HepG2 (cell line): ENCODE results near the gene FBXO5. TPM values are rescaled to one million over a fixed set of nuclear protein-coding genes. Genes with fewer than 3 reads are reported as not detected.

ENCODE experiments used
- AKAP8 ChIP-seq: sonication (generic); formaldehyde crosslinking; IDR thresholded peaks from 2 replicates; pipeline ENCODE4 v1.5.1; 2020; ENCODE audit warnings: mild to moderate bottlenecking, missing genetic modification reagents
- ARHGAP35 ChIP-seq: sonication (generic); formaldehyde crosslinking; IDR thresholded peaks from 2 replicates; pipeline ENCODE4 v1.9.0; 2022; ENCODE audit warnings: mild to moderate bottlenecking, inconsistent platforms, moderate library complexity, missing genetic modification reagents, borderline replicate concordance
- FOXA1 ChIP-seq, 2 experiments: fragments of 450-650 bp in 1 of 2; sonication (generic) in 1 of 2; formaldehyde crosslinking in 1 of 2; IDR thresholded peaks; 2 replicates each; pipeline versions ENCODE4 v1.4.0 to v1.6.1; 2016 to 2020; ENCODE audit warnings: missing genetic modification reagents in 1 of 2
- FOXO1 ChIP-seq: sonication (generic); formaldehyde crosslinking; IDR thresholded peaks from 2 replicates; pipeline ENCODE4 v1.4.0; 2020; ENCODE audit warnings: missing genetic modification reagents
- HOXA5 ChIP-seq: sonication (generic); formaldehyde crosslinking; IDR thresholded peaks from 2 replicates; pipeline ENCODE4 v1.4.0; 2020; ENCODE audit warnings: missing genetic modification reagents
- KLF13 ChIP-seq: sonication (generic); formaldehyde crosslinking; IDR thresholded peaks from 2 replicates; pipeline ENCODE4 v1.4.0; 2020; ENCODE audit warnings: mild to moderate bottlenecking, missing genetic modification reagents
- MED13 ChIP-seq: sonication (generic); formaldehyde crosslinking; IDR thresholded peaks from 2 replicates; pipeline ENCODE4 v1.5.0; 2020; ENCODE audit warnings: missing genetic modification reagents
- MEIS2 ChIP-seq: sonication (generic); formaldehyde crosslinking; IDR thresholded peaks from 2 replicates; pipeline ENCODE4 v1.9.0; 2021; ENCODE audit warnings: mild to moderate bottlenecking, missing genetic modification reagents
- NRL ChIP-seq: sonication (generic); formaldehyde crosslinking; IDR thresholded peaks from 2 replicates; pipeline ENCODE4 v1.5.0; 2020; ENCODE audit warnings: missing genetic modification reagents, mild to moderate bottlenecking, moderate library complexity, borderline replicate concordance
- PLRG1 ChIP-seq: fragments of 450-650 bp; conservative IDR thresholded peaks from 2 replicates; pipeline ENCODE4 v1.6.1; 2016
- SETDB1 ChIP-seq: sonication (generic); formaldehyde crosslinking; IDR thresholded peaks from 2 replicates; pipeline ENCODE4 v1.5.1; 2020; ENCODE audit warnings: missing genetic modification reagents, mild to moderate bottlenecking, borderline replicate concordance
- WIZ ChIP-seq: sonication (generic); formaldehyde crosslinking; IDR thresholded peaks from 2 replicates; pipeline ENCODE4 v1.5.1; 2020; ENCODE audit warnings: mild to moderate bottlenecking, missing genetic modification reagents
- ZNF432 ChIP-seq: sonication (generic); formaldehyde crosslinking; IDR thresholded peaks from 2 replicates; pipeline ENCODE4 v1.5.0; 2020; ENCODE audit warnings: missing genetic modification reagents, mild to moderate bottlenecking, borderline replicate concordance
- ZNF530 ChIP-seq: sonication (generic); formaldehyde crosslinking; IDR thresholded peaks from 2 replicates; pipeline ENCODE4 v1.5.0; 2020; ENCODE audit warnings: low read depth, mild to moderate bottlenecking, missing genetic modification reagents
- ZNF605 ChIP-seq: sonication (generic); formaldehyde crosslinking; IDR thresholded peaks from 2 replicates; pipeline ENCODE4 v1.8.0; 2022; ENCODE audit warnings: mild to moderate bottlenecking, missing genetic modification reagents
- ZNF841 ChIP-seq: sonication (generic); formaldehyde crosslinking; IDR thresholded peaks from 2 replicates; pipeline ENCODE4 v1.8.1; 2023; ENCODE audit warnings: missing genetic modification reagents, borderline replicate concordance
- ZSCAN30 ChIP-seq: sonication (generic); formaldehyde crosslinking; IDR thresholded peaks from 2 replicates; pipeline ENCODE4 v1.5.0; 2020; ENCODE audit warnings: mild to moderate bottlenecking, missing genetic modification reagents
- polyA plus RNA-seq, 8 experiments: library from polyadenylated mRNA; depleted of rRNA in 3 of 8; stranded (reverse) in 7 of 8; unstranded in 1 of 8; fragments of >200 nt; fragmentation: Illumina TruSeq in 4 of 8; extraction: Trizol in 4 of 8; gene quantifications; 2 replicates each; pipeline versions ENCODE4 v1.2.1 to v1.2.3, GENCODE V29; 2011 to 2016; ENCODE audit warnings: low read depth in 4 of 8, missing spikeins in 1 of 8, mixed read lengths in 1 of 8; ENCODE audit not compliant: insufficient read depth in 1 of 8
- total RNA-seq, 5 experiments: library from RNA; depleted of rRNA; stranded (reverse); fragments of >200 nt; fragmentation: Illumina TruSeq; extraction: Trizol; gene quantifications; 2 replicates each; pipeline ENCODE4 v1.2.3, GENCODE V29; 2016; ENCODE audit warnings: low read depth in 1 of 5
- TF ChIP-seq, protein P1 (sequence below): sonication (generic); formaldehyde crosslinking; IDR thresholded peaks from 2 replicates; pipeline ENCODE4 v1.8.1; 2023; ENCODE audit warnings: missing genetic modification reagents, mild to moderate bottlenecking, borderline replicate concordance
- TF ChIP-seq, protein P2 (sequence below): sonication (generic); formaldehyde crosslinking; IDR thresholded peaks from 2 replicates; pipeline ENCODE4 v1.4.0; 2020; ENCODE audit warnings: missing genetic modification reagents
- TF ChIP-seq, protein P3 (sequence below): sonication (generic); formaldehyde crosslinking; IDR thresholded peaks from 2 replicates; pipeline ENCODE4 v1.5.0; 2020; ENCODE audit warnings: mild to moderate bottlenecking, missing genetic modification reagents, borderline replicate concordance

Gene FBXO5
- total and polyA plus RNA-seq, 2 of the 13 experiments (the other 11 are each of a cell fraction or from before 2014, with no cell fraction given) = 15.8 to 41.5 TPM

GRCh38 chr6:153001767-153002612 is 19.1 kb upstream of the FBXO5 start (continued):
- peak; percentile 18; the same call in 1 of the 2 replicates for TF ChIP-seq AKAP8
- no peak for TF ChIP-seq ZNF841 (CRISPR knock-in tag)
- no peak for TF ChIP-seq MED13 (CRISPR knock-in tag)
- no peak for TF ChIP-seq WIZ (CRISPR knock-in tag)
- no peak for TF ChIP-seq MEIS2 (CRISPR knock-in tag)
- no peak; the same call in 1 of the 2 replicates for TF ChIP-seq ARHGAP35 (CRISPR knock-in tag)
- no peak for TF ChIP-seq NRL
- TF ChIP-seq HOXA5 (CRISPR knock-in tag) = no peak
- TF ChIP-seq, protein P1, sequence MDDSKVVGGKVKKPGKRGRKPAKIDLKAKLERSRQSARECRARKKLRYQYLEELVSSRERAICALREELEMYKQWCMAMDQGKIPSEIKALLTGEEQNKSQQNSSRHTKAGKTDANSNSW (CRISPR knock-in tag) = 0 out of 2 replicates have a peak, but pooled peaks have one; percentile 38
- TF ChIP-seq, protein P2, sequence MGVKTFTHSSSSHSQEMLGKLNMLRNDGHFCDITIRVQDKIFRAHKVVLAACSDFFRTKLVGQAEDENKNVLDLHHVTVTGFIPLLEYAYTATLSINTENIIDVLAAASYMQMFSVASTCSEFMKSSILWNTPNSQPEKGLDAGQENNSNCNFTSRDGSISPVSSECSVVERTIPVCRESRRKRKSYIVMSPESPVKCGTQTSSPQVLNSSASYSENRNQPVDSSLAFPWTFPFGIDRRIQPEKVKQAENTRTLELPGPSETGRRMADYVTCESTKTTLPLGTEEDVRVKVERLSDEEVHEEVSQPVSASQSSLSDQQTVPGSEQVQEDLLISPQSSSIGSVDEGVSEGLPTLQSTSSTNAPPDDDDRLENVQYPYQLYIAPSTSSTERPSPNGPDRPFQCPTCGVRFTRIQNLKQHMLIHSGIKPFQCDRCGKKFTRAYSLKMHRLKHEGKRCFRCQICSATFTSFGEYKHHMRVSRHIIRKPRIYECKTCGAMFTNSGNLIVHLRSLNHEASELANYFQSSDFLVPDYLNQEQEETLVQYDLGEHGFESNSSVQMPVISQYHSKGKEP (CRISPR knock-in tag) = no peak
- no peak for TF ChIP-seq SETDB1
- TF ChIP-seq FOXO1 (CRISPR knock-in tag) = no peak
- TF ChIP-seq, protein P3, sequence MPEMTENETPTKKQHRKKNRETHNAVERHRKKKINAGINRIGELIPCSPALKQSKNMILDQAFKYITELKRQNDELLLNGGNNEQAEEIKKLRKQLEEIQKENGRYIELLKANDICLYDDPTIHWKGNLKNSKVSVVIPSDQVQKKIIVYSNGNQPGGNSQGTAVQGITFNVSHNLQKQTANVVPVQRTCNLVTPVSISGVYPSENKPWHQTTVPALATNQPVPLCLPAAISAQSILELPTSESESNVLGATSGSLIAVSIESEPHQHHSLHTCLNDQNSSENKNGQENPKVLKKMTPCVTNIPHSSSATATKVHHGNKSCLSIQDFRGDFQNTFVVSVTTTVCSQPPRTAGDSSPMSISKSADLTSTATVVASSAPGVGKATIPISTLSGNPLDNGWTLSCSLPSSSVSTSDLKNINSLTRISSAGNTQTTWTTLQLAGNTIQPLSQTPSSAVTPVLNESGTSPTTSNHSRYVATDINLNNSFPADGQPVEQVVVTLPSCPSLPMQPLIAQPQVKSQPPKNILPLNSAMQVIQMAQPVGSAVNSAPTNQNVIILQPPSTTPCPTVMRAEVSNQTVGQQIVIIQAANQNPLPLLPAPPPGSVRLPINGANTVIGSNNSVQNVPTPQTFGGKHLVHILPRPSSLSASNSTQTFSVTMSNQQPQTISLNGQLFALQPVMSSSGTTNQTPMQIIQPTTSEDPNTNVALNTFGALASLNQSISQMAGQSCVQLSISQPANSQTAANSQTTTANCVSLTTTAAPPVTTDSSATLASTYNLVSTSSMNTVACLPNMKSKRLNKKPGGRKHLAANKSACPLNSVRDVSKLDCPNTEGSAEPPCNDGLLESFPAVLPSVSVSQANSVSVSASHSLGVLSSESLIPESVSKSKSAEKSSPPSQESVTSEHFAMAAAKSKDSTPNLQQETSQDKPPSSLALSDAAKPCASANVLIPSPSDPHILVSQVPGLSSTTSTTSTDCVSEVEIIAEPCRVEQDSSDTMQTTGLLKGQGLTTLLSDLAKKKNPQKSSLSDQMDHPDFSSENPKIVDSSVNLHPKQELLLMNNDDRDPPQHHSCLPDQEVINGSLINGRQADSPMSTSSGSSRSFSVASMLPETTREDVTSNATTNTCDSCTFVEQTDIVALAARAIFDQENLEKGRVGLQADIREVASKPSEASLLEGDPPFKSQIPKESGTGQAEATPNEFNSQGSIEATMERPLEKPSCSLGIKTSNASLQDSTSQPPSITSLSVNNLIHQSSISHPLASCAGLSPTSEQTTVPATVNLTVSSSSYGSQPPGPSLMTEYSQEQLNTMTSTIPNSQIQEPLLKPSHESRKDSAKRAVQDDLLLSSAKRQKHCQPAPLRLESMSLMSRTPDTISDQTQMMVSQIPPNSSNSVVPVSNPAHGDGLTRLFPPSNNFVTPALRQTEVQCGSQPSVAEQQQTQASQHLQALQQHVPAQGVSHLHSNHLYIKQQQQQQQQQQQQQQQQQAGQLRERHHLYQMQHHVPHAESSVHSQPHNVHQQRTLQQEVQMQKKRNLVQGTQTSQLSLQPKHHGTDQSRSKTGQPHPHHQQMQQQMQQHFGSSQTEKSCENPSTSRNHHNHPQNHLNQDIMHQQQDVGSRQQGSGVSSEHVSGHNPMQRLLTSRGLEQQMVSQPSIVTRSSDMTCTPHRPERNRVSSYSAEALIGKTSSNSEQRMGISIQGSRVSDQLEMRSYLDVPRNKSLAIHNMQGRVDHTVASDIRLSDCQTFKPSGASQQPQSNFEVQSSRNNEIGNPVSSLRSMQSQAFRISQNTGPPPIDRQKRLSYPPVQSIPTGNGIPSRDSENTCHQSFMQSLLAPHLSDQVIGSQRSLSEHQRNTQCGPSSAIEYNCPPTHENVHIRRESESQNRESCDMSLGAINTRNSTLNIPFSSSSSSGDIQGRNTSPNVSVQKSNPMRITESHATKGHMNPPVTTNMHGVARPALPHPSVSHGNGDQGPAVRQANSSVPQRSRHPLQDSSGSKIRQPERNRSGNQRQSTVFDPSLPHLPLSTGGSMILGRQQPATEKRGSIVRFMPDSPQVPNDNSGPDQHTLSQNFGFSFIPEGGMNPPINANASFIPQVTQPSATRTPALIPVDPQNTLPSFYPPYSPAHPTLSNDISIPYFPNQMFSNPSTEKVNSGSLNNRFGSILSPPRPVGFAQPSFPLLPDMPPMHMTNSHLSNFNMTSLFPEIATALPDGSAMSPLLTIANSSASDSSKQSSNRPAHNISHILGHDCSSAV (CRISPR knock-in tag) = 0 out of 2 replicates have a peak, but pooled peaks have one; percentile 34
- TF ChIP-seq PLRG1 = no peak
- TF ChIP-seq FOXA1 (IDR thresholded peaks at IDR 0.05) = no peak
- no peak for TF ChIP-seq FOXA1 (CRISPR knock-in tag; IDR thresholded peaks at IDR 0.05)
- no peak for TF ChIP-seq ZNF530 (CRISPR knock-in tag)
- 0 out of 2 replicates have a peak, but pooled peaks have one; percentile 3 for TF ChIP-seq ZNF605
- TF ChIP-seq KLF13 (CRISPR knock-in tag) = no peak
- TF ChIP-seq ZSCAN30 (CRISPR knock-in tag) = 0 out of 2 replicates have a peak, but pooled peaks have one; percentile 61
- no peak for TF ChIP-seq ZNF432
